Measurements from ENCODE around the gene CD40.

The CD40 gene

DNA sequence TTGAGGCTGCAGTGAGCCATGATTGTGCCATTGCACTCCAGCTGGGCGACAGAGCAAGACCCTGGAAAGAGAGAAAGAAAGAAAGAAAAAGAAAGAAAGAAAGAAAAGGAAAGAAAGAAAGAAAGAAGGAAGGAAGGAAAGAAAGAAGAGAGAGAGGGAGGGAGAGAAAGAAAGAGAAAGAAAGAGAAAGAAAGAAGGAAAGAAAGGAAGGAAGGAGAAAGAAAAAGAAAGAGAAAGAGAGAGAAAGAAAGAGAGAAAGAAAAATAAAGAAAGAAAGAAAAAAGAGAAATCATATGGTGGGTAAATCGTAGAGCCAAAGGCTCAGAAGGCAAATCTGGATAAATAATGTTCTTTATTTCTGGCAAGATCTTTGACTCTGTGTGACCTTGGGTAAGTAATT, 53.4 kb downstream of the CD40 start:
- H3K9ac ChIP-seq (ENCODE audit: low read length): no peak overlapping the region
- H3K4me1 ChIP-seq (ENCODE audit: control insufficient read depth, low read depth, low read length): no peaks in the 10 kb centered on the region
- H3K27me3 ChIP-seq (ENCODE audit: control insufficient read depth, insufficient read depth, low read length): peaks cover 50% of the 10 kb centered on the region
- H3K9me3 ChIP-seq (ENCODE audit: control insufficient read depth, low read depth, low read length): no peaks in the 10 kb centered on the region
- H3K27ac ChIP-seq (ENCODE audit: low read length): no peak overlapping the region
- no peaks in the 10 kb centered on the region for H3K36me3 ChIP-seq (ENCODE audit: control insufficient read depth, low read depth, low read length)
- H3K4me3 ChIP-seq (ENCODE audit: low read length): no peak overlapping the region

DNA sequence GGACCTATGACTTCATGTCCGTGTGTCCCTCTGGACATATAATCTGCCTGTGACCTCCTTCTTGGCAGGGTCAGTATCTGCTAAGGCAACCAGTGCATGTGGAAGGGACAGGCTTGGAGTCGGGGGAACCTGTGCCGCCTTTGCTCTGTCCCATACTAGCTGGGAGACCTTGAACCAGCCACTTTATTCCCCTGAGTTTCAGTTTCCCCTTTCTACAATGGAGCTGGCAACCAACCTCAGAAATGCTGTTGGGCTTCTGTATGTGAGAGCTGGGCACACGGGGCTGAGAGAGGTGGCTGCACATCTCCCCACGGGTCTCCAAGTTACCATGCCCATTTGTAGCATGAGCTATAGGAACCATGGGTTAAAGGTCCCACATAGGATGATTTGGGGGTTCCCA, 53.8 kb downstream of the CD40 start:
- no peak overlapping the region for H3K27ac ChIP-seq (ENCODE audit: low read length)
- no peaks in the 10 kb centered on the region for H3K4me1 ChIP-seq (ENCODE audit: control insufficient read depth, low read depth, low read length)
- no peaks in the 10 kb centered on the region for H3K9me3 ChIP-seq (ENCODE audit: control insufficient read depth, low read depth, low read length)
- H3K4me3 ChIP-seq (ENCODE audit: low read length): no peak overlapping the region
- no peak overlapping the region for H3K9ac ChIP-seq (ENCODE audit: low read length)
- H3K27me3 ChIP-seq (ENCODE audit: control insufficient read depth, insufficient read depth, low read length): peaks cover 50% of the 10 kb centered on the region
- H3K36me3 ChIP-seq (ENCODE audit: control insufficient read depth, low read depth, low read length): no peaks in the 10 kb centered on the region

DNA sequence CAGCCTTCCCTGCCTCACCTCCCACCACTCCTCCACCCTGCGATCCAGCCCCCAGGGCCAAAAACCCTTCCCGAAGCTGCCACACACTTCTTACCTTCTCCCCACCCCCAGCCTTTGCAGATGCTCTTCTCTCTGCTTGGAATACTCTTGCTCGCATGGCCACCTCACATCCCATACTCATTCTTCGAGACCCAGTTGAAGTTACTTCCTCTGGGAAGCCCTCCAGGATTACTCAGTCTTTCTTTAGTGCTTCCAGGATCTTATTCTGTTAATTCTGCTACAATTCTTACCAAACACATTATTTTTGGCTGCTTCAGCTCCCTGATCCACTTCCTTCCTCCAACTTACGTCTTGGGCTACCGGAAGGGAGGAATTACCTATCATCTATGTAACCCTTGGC, 54.3 kb downstream of the CD40 start:
- Histone ChIP-seq H3K9me3 (ENCODE audit: control insufficient read depth, low read depth, low read length) (no peaks in the 10 kb centered on the region), H3K27me3 (ENCODE audit: control insufficient read depth, insufficient read depth, low read length) (peaks cover 50% of the 10 kb centered on the region), H3K4me3 (ENCODE audit: low read length) (no peak overlapping the region), H3K9ac (ENCODE audit: low read length) (no peak overlapping the region), H3K27ac (ENCODE audit: low read length) (no peak overlapping the region), H3K36me3 (ENCODE audit: control insufficient read depth, low read depth, low read length) (no peaks in the 10 kb centered on the region), H3K4me1 (ENCODE audit: control insufficient read depth, low read depth, low read length) (no peaks in the 10 kb centered on the region)

DNA sequence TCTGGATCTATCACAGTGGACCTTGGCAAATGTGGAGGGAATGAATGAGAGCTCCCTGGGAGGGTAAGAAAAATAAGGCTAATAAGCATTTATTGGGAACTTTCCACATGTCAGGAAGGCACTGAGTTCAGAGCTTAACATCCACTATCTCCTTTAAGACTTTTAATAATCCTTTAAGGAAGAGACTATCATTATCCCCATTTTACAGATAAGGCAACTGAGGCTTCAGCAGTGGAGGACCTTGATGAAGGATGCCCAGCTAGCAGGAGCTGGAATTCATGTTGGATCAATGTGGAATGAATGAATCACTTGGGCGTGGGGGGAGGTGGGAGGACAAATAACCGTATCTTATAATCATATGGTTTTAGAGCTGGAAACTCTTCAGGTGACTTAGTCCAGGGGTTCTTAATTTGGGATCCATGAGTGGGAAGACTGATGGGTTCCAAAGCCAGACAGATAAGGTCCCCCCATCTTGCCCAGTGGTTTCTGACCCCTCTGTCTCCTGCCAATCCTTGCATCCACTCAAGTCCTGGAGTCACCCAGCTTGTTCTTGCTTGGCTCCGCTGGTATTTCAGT, 54.9 kb downstream of the CD40 start:
- Histone ChIP-seq H3K4me1 (ENCODE audit: control insufficient read depth, low read depth, low read length) (no peaks in the 10 kb centered on the region), H3K9ac (ENCODE audit: low read length) (no peak overlapping the region), H3K27me3 (ENCODE audit: control insufficient read depth, insufficient read depth, low read length) (peaks cover 50% of the 10 kb centered on the region), H3K36me3 (ENCODE audit: control insufficient read depth, low read depth, low read length) (no peaks in the 10 kb centered on the region), H3K4me3 (ENCODE audit: low read length) (no peak overlapping the region), H3K27ac (ENCODE audit: low read length) (no peak overlapping the region), H3K9me3 (ENCODE audit: control insufficient read depth, low read depth, low read length) (no peaks in the 10 kb centered on the region)

- H3K4me3 ChIP-seq (ENCODE audit: low read length): no peak overlapping the region
- no peaks in the 10 kb centered on the region for H3K4me1 ChIP-seq (ENCODE audit: control insufficient read depth, low read depth, low read length)
- no peak overlapping the region for H3K27ac ChIP-seq (ENCODE audit: low read length)
- no peaks in the 10 kb centered on the region for H3K9me3 ChIP-seq (ENCODE audit: control insufficient read depth, low read depth, low read length)
- no peaks in the 10 kb centered on the region for H3K36me3 ChIP-seq (ENCODE audit: control insufficient read depth, low read depth, low read length)
- H3K27me3 ChIP-seq (ENCODE audit: control insufficient read depth, insufficient read depth, low read length): peaks cover 50% of the 10 kb centered on the region
- H3K9ac ChIP-seq (ENCODE audit: low read length): no peak overlapping the region
Observed at GRCh38 chr20:46173652-46174468, 55.7 kb downstream of the CD40 start.

DNA sequence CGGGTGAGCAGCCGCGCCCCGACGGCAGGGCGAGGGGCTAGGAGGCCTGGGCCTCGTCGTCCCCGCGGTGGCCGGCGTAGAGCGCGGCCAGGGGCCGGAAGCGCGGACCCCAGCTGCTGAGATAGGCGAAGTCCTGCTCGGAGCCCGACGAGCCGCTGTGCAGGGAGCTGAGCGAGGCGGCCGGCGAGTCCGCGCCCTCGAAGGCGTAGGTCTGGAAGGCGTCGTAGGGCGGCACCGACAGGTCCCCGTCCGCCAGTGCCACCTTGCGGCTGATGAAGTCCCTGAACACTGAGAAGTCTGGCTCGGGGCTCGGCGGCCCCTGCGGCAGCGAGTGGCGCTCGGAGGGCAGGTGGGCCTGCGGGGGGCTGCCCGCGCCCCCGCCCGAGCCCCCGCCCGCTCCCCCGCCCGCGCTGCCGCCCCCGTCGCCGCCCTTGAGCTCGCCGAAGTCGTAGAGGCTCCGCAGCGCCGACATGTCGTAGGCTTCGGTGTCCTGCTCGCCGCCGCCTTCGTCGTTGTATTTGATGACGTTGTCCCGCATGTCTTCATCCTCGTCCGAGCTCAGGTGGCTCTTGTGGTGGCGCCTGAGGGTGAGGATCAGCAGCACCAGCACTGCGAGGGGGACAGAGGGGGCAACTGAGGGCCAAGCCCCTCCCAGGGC, 56.5 kb downstream of the CD40 start:
- Histone ChIP-seq H3K27ac (ENCODE audit: low read length) (no peak overlapping the region), H3K27me3 (ENCODE audit: control insufficient read depth, insufficient read depth, low read length) (peaks cover 50% of the 10 kb centered on the region), H3K9ac (ENCODE audit: low read length) (no peak overlapping the region), H3K4me3 (ENCODE audit: low read length) (no peak overlapping the region), H3K4me1 (ENCODE audit: control insufficient read depth, low read depth, low read length) (no peaks in the 10 kb centered on the region), H3K9me3 (ENCODE audit: control insufficient read depth, low read depth, low read length) (no peaks in the 10 kb centered on the region), H3K36me3 (ENCODE audit: control insufficient read depth, low read depth, low read length) (no peaks in the 10 kb centered on the region)

DNA sequence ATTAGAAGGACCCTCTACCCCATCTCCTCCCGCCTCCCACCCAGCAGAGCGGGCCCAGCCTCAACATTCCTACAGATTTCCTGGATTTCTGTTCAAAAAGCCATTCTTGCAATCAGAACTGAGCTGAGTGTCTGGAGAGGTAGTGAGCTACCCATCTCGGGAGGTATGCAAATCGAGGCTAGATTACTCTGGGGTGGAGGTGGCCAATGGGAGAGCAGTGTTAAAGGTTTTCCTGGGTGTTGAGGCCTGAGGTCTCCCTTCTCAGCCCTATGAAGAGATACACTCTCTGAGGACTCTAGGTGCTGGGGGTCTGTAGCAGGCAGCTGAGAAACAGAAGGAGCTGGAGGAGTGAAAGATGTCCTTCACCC, 57.0 kb downstream of the CD40 start:
- Histone ChIP-seq H3K36me3 (ENCODE audit: control insufficient read depth, low read depth, low read length) (no peaks in the 10 kb centered on the region), H3K9me3 (ENCODE audit: control insufficient read depth, low read depth, low read length) (no peaks in the 10 kb centered on the region), H3K9ac (ENCODE audit: low read length) (no peak overlapping the region), H3K27ac (ENCODE audit: low read length) (no peak overlapping the region), H3K4me3 (ENCODE audit: low read length) (no peak overlapping the region), H3K4me1 (ENCODE audit: control insufficient read depth, low read depth, low read length) (no peaks in the 10 kb centered on the region), H3K27me3 (ENCODE audit: control insufficient read depth, insufficient read depth, low read length) (peaks cover 50% of the 10 kb centered on the region)

GRCh38 chr20:46176739-46177378, 58.7 kb downstream of the CD40 start:
- H3K4me1 ChIP-seq (ENCODE audit: control insufficient read depth, low read depth, low read length): no peaks in the 10 kb centered on the region
- peaks cover 39% of the 10 kb centered on the region for H3K27me3 ChIP-seq (ENCODE audit: control insufficient read depth, insufficient read depth, low read length)
- H3K27ac ChIP-seq (ENCODE audit: low read length): no peak overlapping the region
- no peaks in the 10 kb centered on the region for H3K9me3 ChIP-seq (ENCODE audit: control insufficient read depth, low read depth, low read length)
- H3K9ac ChIP-seq (ENCODE audit: low read length): no peak overlapping the region
- H3K4me3 ChIP-seq (ENCODE audit: low read length): no peak overlapping the region
- H3K36me3 ChIP-seq (ENCODE audit: control insufficient read depth, low read depth, low read length): no peaks in the 10 kb centered on the region

GRCh38 chr20:46177768-46178167, 59.7 kb downstream of the CD40 start:
- H3K27ac ChIP-seq (ENCODE audit: low read length): no peak overlapping the region
- H3K27me3 ChIP-seq (ENCODE audit: control insufficient read depth, insufficient read depth, low read length): peaks cover 30% of the 10 kb centered on the region
- no peak overlapping the region for H3K9ac ChIP-seq (ENCODE audit: low read length)
- no peaks in the 10 kb centered on the region for H3K36me3 ChIP-seq (ENCODE audit: control insufficient read depth, low read depth, low read length)
- no peaks in the 10 kb centered on the region for H3K9me3 ChIP-seq (ENCODE audit: control insufficient read depth, low read depth, low read length)
- H3K4me3 ChIP-seq (ENCODE audit: low read length): no peak overlapping the region
- H3K4me1 ChIP-seq (ENCODE audit: control insufficient read depth, low read depth, low read length): no peaks in the 10 kb centered on the region

DNA sequence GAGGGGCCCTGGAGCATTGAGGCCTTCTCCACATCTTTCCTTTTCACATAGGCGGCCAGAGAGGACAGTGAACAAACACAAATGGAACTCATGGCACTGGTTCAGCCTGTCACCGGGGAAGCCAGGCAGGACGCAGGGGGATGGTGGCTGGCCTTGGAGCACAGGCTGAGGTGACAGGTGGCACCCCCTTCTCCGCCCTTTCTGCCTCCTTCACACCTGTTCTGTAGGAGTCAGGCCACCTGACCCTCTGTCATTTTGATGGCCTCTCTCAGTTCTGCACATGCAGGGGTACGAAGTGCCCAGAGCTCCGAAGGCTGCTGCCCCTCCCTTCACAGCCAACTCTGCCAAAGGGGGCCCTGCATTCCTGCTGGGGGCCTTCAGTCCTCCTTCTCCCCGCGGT, 60.8 kb downstream of the CD40 start:
- Histone ChIP-seq H3K9ac (ENCODE audit: low read length) (no peak overlapping the region), H3K27me3 (ENCODE audit: control insufficient read depth, insufficient read depth, low read length) (peaks cover 19% of the 10 kb centered on the region), H3K27ac (ENCODE audit: low read length) (no peak overlapping the region), H3K4me3 (ENCODE audit: low read length) (no peak overlapping the region), H3K9me3 (ENCODE audit: control insufficient read depth, low read depth, low read length) (no peaks in the 10 kb centered on the region), H3K4me1 (ENCODE audit: control insufficient read depth, low read depth, low read length) (no peaks in the 10 kb centered on the region), H3K36me3 (ENCODE audit: control insufficient read depth, low read depth, low read length) (no peaks in the 10 kb centered on the region)

Measured in iPS-18a (cell line).